Neural cell (in vitro differentiated cells): Measurements from ENCODE around the gene LGI4. TPM values are rescaled to one million over a fixed set of nuclear protein-coding genes. Genes with fewer than 3 reads are reported as not detected.

ENCODE experiments used
- H2AFZ ChIP-seq: fragments of 200-600, 300-800 bp; sonication (generic), shearing (Covaris generic); 2 replicates; pipeline ENCODE4 v1.6.0; 2014; ENCODE audit warnings: low read depth, mild to moderate bottlenecking, antibody characterized with exemption, low read length, moderate library complexity
- H3F3A ChIP-seq: fragments of 200-600 bp; shearing (Covaris generic); 2 replicates; pipeline ENCODE4 v1.6.1; 2016; ENCODE audit warnings: mild to moderate bottlenecking, moderate library complexity, mixed read lengths, antibody characterized with exemption, low read length; ENCODE audit not compliant: insufficient read depth, poor library complexity, severe bottlenecking
- H3K27ac ChIP-seq: fragments of 200-600, 300-800 bp; sonication (generic), shearing (Covaris generic); 2 replicates; pipeline ENCODE4 v1.5.1; 2014; ENCODE audit warnings: mild to moderate bottlenecking, low read length, moderate library complexity
- H3K27me3 ChIP-seq: fragments of 300-800, 200-600 bp; sonication (generic), shearing (Covaris generic); 2 replicates; pipeline ENCODE4 v1.6.0; 2014; ENCODE audit warnings: mild to moderate bottlenecking, low read depth, low read length, moderate library complexity; ENCODE audit not compliant: insufficient read depth
- H3K36me3 ChIP-seq: fragments of 300-800, 200-600 bp; sonication (generic), shearing (Covaris generic); 2 replicates; pipeline ENCODE4 v1.5.1; 2014; ENCODE audit warnings: mild to moderate bottlenecking, antibody characterized with exemption, low read length, moderate library complexity; ENCODE audit not compliant: insufficient read depth
- H3K4me2 ChIP-seq: fragments of 300-800, 200-600 bp; sonication (generic), shearing (Covaris generic); 2 replicates; pipeline ENCODE4 v1.6.0; 2014; ENCODE audit warnings: mild to moderate bottlenecking, low read length
- H3K4me3 ChIP-seq: fragments of 300-800, 200-600 bp; sonication (generic), shearing (Covaris generic); 2 replicates; pipeline ENCODE4 v1.5.1; 2014; ENCODE audit warnings: mild to moderate bottlenecking, low read length, moderate library complexity
- H3K79me2 ChIP-seq: fragments of 200-600 bp; shearing (Covaris generic); replicated peaks from 2 replicates; pipeline ENCODE4 v1.6.0; 2014; ENCODE audit warnings: mild to moderate bottlenecking, low read length, moderate library complexity; ENCODE audit not compliant: insufficient read depth
- H3K9ac ChIP-seq: fragments of 300-800, 200-600 bp; sonication (generic), shearing (Covaris generic); 2 replicates; pipeline ENCODE4 v1.6.1; 2016; ENCODE audit warnings: mild to moderate bottlenecking, low read length, mixed read lengths
- H3K9me2 ChIP-seq: fragments of 200-600 bp; shearing (Covaris generic); 2 replicates; pipeline ENCODE4 v1.6.1; 2016; ENCODE audit warnings: mild to moderate bottlenecking, low read length, mixed read lengths; ENCODE audit not compliant: insufficient read depth
- H3K9me3 ChIP-seq: fragments of 200-600, 300-800 bp; sonication (generic), shearing (Covaris generic); 2 replicates; pipeline ENCODE4 v1.6.1; 2016; ENCODE audit warnings: mild to moderate bottlenecking, mixed run types, low read length, moderate library complexity, mixed read lengths
- H4K20me1 ChIP-seq: fragments of 200-600 bp; shearing (Covaris generic); 2 replicates; pipeline ENCODE4 v1.6.1; 2016; ENCODE audit warnings: mild to moderate bottlenecking, mixed run types; ENCODE audit not compliant: insufficient read depth
- EP300 ChIP-seq: fragments of 450-650 bp; conservative IDR thresholded peaks from 2 replicates; pipeline ENCODE4 v1.6.1; 2014; ENCODE audit warnings: antibody characterized with exemption, mild to moderate bottlenecking, moderate library complexity; ENCODE audit not compliant: poor library complexity, severe bottlenecking
- EZH2 ChIP-seq: fragments of 200-600, 300-800 bp; shearing (Covaris generic), sonication (generic); IDR thresholded peaks from 2 replicates; pipeline ENCODE4 v1.6.1; 2014; ENCODE audit warnings: antibody characterized with exemption, low read length, borderline replicate concordance, mild to moderate bottlenecking; ENCODE audit not compliant: insufficient read depth, poor library complexity, severe bottlenecking
- MXI1 ChIP-seq: fragments of 450-650 bp; conservative IDR thresholded peaks from 2 replicates; pipeline ENCODE4 v1.6.1; 2014; ENCODE audit warnings: antibody characterized with exemption, mild to moderate bottlenecking; ENCODE audit not compliant: poor library complexity, severe bottlenecking
- POLR2AphosphoS5 ChIP-seq: IDR thresholded peaks from 2 replicates; pipeline ENCODE4 v1.6.1; 2012
- RAD21 ChIP-seq: fragments of 450-650 bp; conservative IDR thresholded peaks from 2 replicates; pipeline ENCODE4 v1.6.1; 2014; ENCODE audit warnings: antibody characterized with exemption, mild to moderate bottlenecking, moderate library complexity
- SMC3 ChIP-seq: fragments of 450-650 bp; conservative IDR thresholded peaks from 2 replicates; pipeline ENCODE4 v1.6.1; 2014; ENCODE audit warnings: antibody characterized with exemption, mild to moderate bottlenecking, moderate library complexity; ENCODE audit not compliant: poor library complexity
- TAF1 ChIP-seq: IDR thresholded peaks from 2 replicates; pipeline ENCODE4 v1.6.1; 2012; ENCODE audit warnings: low read depth
- polyA plus RNA-seq: library from polyadenylated mRNA; depleted of rRNA; stranded (reverse); fragments of >200 nt; gene quantifications from 2 replicates; pipeline ENCODE4 v1.2.3, GENCODE V29; 2014
- TF ChIP-seq, protein P1 (sequence below): IDR thresholded peaks from 2 replicates; pipeline ENCODE4 v1.6.1; 2012; ENCODE audit warnings: borderline replicate concordance
- TF ChIP-seq, protein P2 (sequence below): fragments of 450-650 bp; IDR thresholded peaks from 2 replicates; pipeline ENCODE4 v1.5.1; 2014; ENCODE audit warnings: antibody characterized with exemption, mild to moderate bottlenecking, moderate library complexity; ENCODE audit not compliant: poor library complexity, severe bottlenecking

Gene LGI4
- polyA plus RNA-seq, 1 donor from 2014 or later: 0.63 TPM

DNA sequence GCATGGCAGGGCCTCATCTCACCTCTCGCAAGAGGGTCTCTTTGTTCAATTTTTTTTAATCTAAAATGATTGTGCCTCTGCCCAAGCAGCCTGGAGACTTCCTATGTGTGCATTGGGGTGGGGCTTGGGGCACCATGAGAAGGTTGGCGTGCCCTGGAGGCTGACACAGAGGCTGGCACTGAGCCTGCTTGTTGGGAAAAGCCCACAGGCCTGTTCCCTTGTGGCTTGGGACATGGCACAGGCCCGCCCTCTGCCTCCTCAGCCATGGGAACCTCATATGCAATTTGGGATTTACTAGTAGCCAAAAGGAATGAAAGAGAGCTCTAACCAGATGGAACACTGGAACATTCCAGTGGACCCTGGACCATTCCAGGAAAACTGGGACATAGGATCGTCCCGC is 11.3 kb downstream of the LGI4 start:
- H3K9me2 ChIP-seq: no peaks in the 10 kb centered on the region
- H3K4me2 ChIP-seq: no peak overlapping the region
- H3K4me3 ChIP-seq: no peak overlapping the region
- H4K20me1 ChIP-seq: no peaks in the 10 kb centered on the region
- H3K9ac ChIP-seq: no peak overlapping the region
- TF ChIP-seq, protein P1, sequence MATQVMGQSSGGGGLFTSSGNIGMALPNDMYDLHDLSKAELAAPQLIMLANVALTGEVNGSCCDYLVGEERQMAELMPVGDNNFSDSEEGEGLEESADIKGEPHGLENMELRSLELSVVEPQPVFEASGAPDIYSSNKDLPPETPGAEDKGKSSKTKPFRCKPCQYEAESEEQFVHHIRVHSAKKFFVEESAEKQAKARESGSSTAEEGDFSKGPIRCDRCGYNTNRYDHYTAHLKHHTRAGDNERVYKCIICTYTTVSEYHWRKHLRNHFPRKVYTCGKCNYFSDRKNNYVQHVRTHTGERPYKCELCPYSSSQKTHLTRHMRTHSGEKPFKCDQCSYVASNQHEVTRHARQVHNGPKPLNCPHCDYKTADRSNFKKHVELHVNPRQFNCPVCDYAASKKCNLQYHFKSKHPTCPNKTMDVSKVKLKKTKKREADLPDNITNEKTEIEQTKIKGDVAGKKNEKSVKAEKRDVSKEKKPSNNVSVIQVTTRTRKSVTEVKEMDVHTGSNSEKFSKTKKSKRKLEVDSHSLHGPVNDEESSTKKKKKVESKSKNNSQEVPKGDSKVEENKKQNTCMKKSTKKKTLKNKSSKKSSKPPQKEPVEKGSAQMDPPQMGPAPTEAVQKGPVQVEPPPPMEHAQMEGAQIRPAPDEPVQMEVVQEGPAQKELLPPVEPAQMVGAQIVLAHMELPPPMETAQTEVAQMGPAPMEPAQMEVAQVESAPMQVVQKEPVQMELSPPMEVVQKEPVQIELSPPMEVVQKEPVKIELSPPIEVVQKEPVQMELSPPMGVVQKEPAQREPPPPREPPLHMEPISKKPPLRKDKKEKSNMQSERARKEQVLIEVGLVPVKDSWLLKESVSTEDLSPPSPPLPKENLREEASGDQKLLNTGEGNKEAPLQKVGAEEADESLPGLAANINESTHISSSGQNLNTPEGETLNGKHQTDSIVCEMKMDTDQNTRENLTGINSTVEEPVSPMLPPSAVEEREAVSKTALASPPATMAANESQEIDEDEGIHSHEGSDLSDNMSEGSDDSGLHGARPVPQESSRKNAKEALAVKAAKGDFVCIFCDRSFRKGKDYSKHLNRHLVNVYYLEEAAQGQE: no peak
- TF ChIP-seq TAF1 (no peak), MXI1 (no peak), RAD21 (no peak), POLR2AphosphoS5 (no peak), SMC3 (no peak), EZH2 (no peak), EP300 (no peak)
- TF ChIP-seq, protein P2, sequence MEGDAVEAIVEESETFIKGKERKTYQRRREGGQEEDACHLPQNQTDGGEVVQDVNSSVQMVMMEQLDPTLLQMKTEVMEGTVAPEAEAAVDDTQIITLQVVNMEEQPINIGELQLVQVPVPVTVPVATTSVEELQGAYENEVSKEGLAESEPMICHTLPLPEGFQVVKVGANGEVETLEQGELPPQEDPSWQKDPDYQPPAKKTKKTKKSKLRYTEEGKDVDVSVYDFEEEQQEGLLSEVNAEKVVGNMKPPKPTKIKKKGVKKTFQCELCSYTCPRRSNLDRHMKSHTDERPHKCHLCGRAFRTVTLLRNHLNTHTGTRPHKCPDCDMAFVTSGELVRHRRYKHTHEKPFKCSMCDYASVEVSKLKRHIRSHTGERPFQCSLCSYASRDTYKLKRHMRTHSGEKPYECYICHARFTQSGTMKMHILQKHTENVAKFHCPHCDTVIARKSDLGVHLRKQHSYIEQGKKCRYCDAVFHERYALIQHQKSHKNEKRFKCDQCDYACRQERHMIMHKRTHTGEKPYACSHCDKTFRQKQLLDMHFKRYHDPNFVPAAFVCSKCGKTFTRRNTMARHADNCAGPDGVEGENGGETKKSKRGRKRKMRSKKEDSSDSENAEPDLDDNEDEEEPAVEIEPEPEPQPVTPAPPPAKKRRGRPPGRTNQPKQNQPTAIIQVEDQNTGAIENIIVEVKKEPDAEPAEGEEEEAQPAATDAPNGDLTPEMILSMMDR: no peak
- no peaks in the 10 kb centered on the region for H3K27me3 ChIP-seq
- H2AFZ ChIP-seq: no peak overlapping the region
- H3K27ac ChIP-seq: no peak overlapping the region
- H3K79me2 ChIP-seq: no peaks in the 10 kb centered on the region
- H3K9me3 ChIP-seq: no peaks in the 10 kb centered on the region
- no peaks in the 10 kb centered on the region for H3K36me3 ChIP-seq
- H3F3A ChIP-seq: no peaks in the 10 kb centered on the region

DNA sequence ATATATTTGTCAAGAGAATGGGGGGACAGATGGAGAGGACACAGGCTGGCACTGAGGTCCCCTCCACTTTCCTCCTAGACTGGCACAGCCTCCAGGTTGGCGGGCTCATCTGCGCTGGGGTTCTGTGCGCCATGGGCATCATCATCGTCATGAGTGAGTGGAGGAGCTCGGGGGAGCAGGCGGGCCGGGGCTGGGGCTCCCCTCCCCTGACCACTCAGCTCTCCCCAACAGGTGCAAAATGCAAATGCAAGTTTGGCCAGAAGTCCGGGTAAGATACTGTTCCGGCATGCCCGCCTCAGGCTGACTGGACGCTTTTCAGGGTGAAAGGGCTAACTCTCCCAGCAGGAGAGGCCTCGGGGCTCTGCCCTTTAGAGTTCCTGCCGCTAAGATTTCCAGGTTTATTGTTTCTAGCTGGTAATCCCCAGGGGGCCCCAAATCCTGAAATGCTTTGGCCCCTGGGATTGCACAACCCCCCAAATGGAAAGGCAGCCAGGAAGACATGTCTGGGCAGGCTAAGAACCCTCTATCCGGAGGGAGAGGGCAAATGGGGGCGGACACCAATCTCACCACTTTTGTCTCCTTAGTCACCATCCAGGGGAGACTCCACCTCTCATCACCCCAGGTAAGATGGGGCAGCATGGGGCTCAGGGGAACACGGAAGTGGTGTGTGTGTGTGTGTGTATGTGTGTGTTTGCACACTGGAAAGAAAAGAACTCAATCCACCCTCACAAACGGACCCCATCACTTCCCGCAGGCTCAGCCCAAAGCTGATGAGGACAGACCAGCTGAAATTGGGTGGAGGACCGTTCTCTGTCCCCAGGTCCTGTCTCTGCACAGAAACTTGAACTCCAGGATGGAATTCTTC is 11.9 kb downstream of the LGI4 start:
- no peak overlapping the region for H3K4me2 ChIP-seq
- no peak overlapping the region for H2AFZ ChIP-seq
- H3K27ac ChIP-seq: no peak overlapping the region
- no peak overlapping the region for H3K4me3 ChIP-seq
- TF ChIP-seq SMC3: no peak
- no peak for TF ChIP-seq MXI1
- no peak for TF ChIP-seq EZH2
- TF ChIP-seq EP300: no peak
- no peak for TF ChIP-seq TAF1
- TF ChIP-seq, protein P1: no peak
- no peak for TF ChIP-seq POLR2AphosphoS5
- TF ChIP-seq, protein P2: no peak
- no peak for TF ChIP-seq RAD21
- H3K9ac ChIP-seq: no peak overlapping the region
- H3K36me3 ChIP-seq: no peaks in the 10 kb centered on the region
- no peaks in the 10 kb centered on the region for H3K9me3 ChIP-seq
- no peaks in the 10 kb centered on the region for H3K27me3 ChIP-seq
- H4K20me1 ChIP-seq: no peaks in the 10 kb centered on the region
- no peaks in the 10 kb centered on the region for H3K9me2 ChIP-seq
- no peaks in the 10 kb centered on the region for H3K79me2 ChIP-seq
- no peaks in the 10 kb centered on the region for H3F3A ChIP-seq
